GM12878 (cell line): ENCODE data around the gene GFI1. TPM values are rescaled to one million over a fixed set of nuclear protein-coding genes. Genes with fewer than 3 reads are reported as not detected.

Experiments used
- ATAC-seq: fragments of 200-7000 bp; cut with Tn5 transposase; 3 replicates; pipeline ENCODE4 v1.9.1; 2020; ENCODE audit warnings: mild to moderate bottlenecking, moderate library complexity
- BruUV-seq: library from RNA; stranded (reverse); fragments of 400-500 nt; replicated peaks from 2 replicates; lab custom pipeline; 2021; lab: Mats Ljungman, UMichigan
- CTCF ChIA-PET: fragments of 300-600 bp; sonication (Branson Sonifier 250); formaldehyde crosslinking; extraction: SDS; loops from one replicate; lab custom pipeline; 2021; ENCODE audit warnings: inconsistent platforms; lab: Yijun Ruan, JAX
- POLR2A ChIA-PET: fragments of 350-600 bp; formaldehyde crosslinking; extraction: SDS; loops from one replicate; lab custom pipeline; 2021; ENCODE audit warnings: inconsistent platforms; lab: Charles Lee
- RAD21 ChIA-PET: fragments of 300-600 bp; sonication (Branson Sonifier 250); formaldehyde crosslinking; loops from one replicate; lab custom pipeline; 2023; ENCODE audit warnings: antibody characterized with exemption; ENCODE audit not compliant: unreplicated experiment; lab: Charles Lee
- SMC1A ChIA-PET: fragments of 300-600 bp; sonication (Branson Sonifier 250); formaldehyde crosslinking; loops from one replicate; lab custom pipeline; 2023; ENCODE audit not compliant: unreplicated experiment, uncharacterized antibody; lab: Charles Lee
- DNase-seq: peaks from one replicate; pipeline ENCODE4 v3.0.0-alpha.2; 2011; ENCODE audit warnings: low read depth, low spot score
- FAIRE-seq: peaks from 3 replicates; lab custom pipeline; 2011; peaks lifted over from hg19 to GRCh38; lab: Jason Lieb, UNC
- H2AFZ ChIP-seq: 2 replicates; pipeline ENCODE4 v1.6.0; 2011; ENCODE audit warnings: low read depth, low read length, control low read depth; ENCODE audit not compliant: control insufficient read depth
- H3K27ac ChIP-seq: 2 replicates; pipeline ENCODE4 v1.5.1; 2011; ENCODE audit warnings: control low read depth; ENCODE audit not compliant: control insufficient read depth, insufficient read depth
- H3K27me3 ChIP-seq, 2 experiments: replicated peaks in 1 of 2; 2 replicates each; pipeline versions ENCODE4 v1.6.0 to v1.6.1; 2011; ENCODE audit warnings: low read length in 1 of 2; ENCODE audit not compliant: control insufficient read depth in 2 of 2, insufficient read depth in 2 of 2
- H3K36me3 ChIP-seq, 2 experiments: 2 replicates each; pipeline ENCODE4 v1.5.1; 2011; ENCODE audit warnings: low read length in 1 of 2; ENCODE audit not compliant: control insufficient read depth in 2 of 2, insufficient read depth in 2 of 2
- H3K4me1 ChIP-seq: 2 replicates; pipeline ENCODE4 v1.6.1; 2011; ENCODE audit warnings: mild to moderate bottlenecking, low read length, moderate library complexity, mixed read lengths; ENCODE audit not compliant: control insufficient read depth, insufficient read depth
- H3K4me2 ChIP-seq: 2 replicates; pipeline ENCODE4 v1.6.0; 2011; ENCODE audit warnings: control low read depth; ENCODE audit not compliant: control insufficient read depth, insufficient read depth
- H3K4me3 ChIP-seq: fragments of 200-600 bp; sonication (generic); 2 replicates; pipeline ENCODE4 v1.5.1; 2016
- H3K79me2 ChIP-seq: 2 replicates; pipeline ENCODE4 v1.6.0; 2011; ENCODE audit warnings: low read length; ENCODE audit not compliant: control insufficient read depth, insufficient read depth
- H3K9ac ChIP-seq: 2 replicates; pipeline ENCODE4 v1.8.0; 2011; ENCODE audit warnings: low read length, control low read depth, mixed read lengths; ENCODE audit not compliant: control insufficient read depth, insufficient read depth
- H3K9me3 ChIP-seq: replicated peaks from 3 replicates; pipeline ENCODE4 v1.5.1; 2011; ENCODE audit warnings: mild to moderate bottlenecking, low read length; ENCODE audit not compliant: control insufficient read depth, insufficient read depth
- H4K20me1 ChIP-seq: 2 replicates; pipeline ENCODE4 v1.6.0; 2011; ENCODE audit not compliant: control insufficient read depth, insufficient read depth
- BMI1 ChIP-seq: fragments of 450-650 bp; IDR thresholded peaks from 2 replicates; pipeline ENCODE4 v1.6.1; 2016; ENCODE audit warnings: mild to moderate bottlenecking, moderate library complexity, borderline replicate concordance
- CBFB ChIP-seq: IDR thresholded peaks from 2 replicates; pipeline ENCODE4 v1.6.1; 2016; ENCODE audit warnings: antibody characterized with exemption, low read depth
- EED ChIP-seq: sonication (generic); IDR thresholded peaks from 2 replicates; pipeline ENCODE4 v1.6.1; 2016; ENCODE audit warnings: antibody characterized with exemption, low read depth
- GABPA ChIP-seq: IDR thresholded peaks from 2 replicates; pipeline ENCODE4 v1.6.1; 2014; ENCODE audit warnings: antibody characterized with exemption, low read depth, mild to moderate bottlenecking, inconsistent platforms
- MTA2 ChIP-seq: fragments of 450-650 bp; IDR thresholded peaks from 2 replicates; pipeline ENCODE4 v1.6.1; 2016; ENCODE audit warnings: low read depth, mild to moderate bottlenecking, moderate library complexity
- PML ChIP-seq: IDR thresholded peaks from 2 replicates; pipeline ENCODE4 v1.6.1; 2012; ENCODE audit warnings: low read length, inconsistent platforms
- SP1 ChIP-seq: IDR thresholded peaks from one replicate; pipeline ENCODE4 v1.6.1; 2011; ENCODE audit warnings: low read depth, low read length
- WGBS: methylation state at CpG from one replicate; pipeline ENCODE4 v1.1.6; 2016; ENCODE audit warnings: low lambda C conversion rate; ENCODE audit not compliant: insufficient replicate concordance, insufficient coverage; ENCODE audit errors: missing lambda C conversion rate; 5-methylcytosine and 5-hydroxymethylcytosine counted together
- in situ Hi-C: fragments of 300-500 bp; cut with MboI; formaldehyde crosslinking; loops from 9 replicates; pipeline ENCODE4 v1.14.3; 2018; ENCODE audit warnings: mixed read lengths
- intact Hi-C: fragments of 100-400 bp; cut with micrococcal nuclease; formaldehyde crosslinking; loops from one replicate; pipeline ENCODE4 v1.14.2; 2022; ENCODE audit not compliant: unreplicated experiment
- polyA plus RNA-seq, 11 experiments: library from polyadenylated mRNA; depleted of rRNA in 4 of 11; unstranded in 6 of 11; stranded (reverse) in 5 of 11; fragments of >200 nt; fragmentation: Nextera tagmentation in 4 of 11; fragmentation: Illumina TruSeq in 1 of 11; extraction: Ambion mirVana in 4 of 11; extraction: Trizol in 1 of 11; gene quantifications; 1 replicate in 1 of 11; 2 replicates in 10 of 11; pipeline versions ENCODE4 v1.2.1 to v1.2.3, GENCODE V29; 2011 to 2016; ENCODE audit warnings: inconsistent platforms in 2 of 11, missing spikeins in 2 of 11, low read depth in 1 of 11
- total RNA-seq, 4 experiments: library from RNA; depleted of rRNA in 3 of 4; stranded (reverse); fragments of >200 nt in 3 of 4; fragmentation: Illumina TruSeq in 1 of 4; extraction: Trizol in 1 of 4; gene quantifications; 2 replicates each; pipeline versions ENCODE4 v1.2.1 to v1.2.3, GENCODE V29; 2013 to 2021
- TF ChIP-seq, protein P1 (sequence below): IDR thresholded peaks from 2 replicates; pipeline ENCODE4 v1.6.1; 2012; ENCODE audit warnings: improper control_type of control experiment, low read depth, low read length; ENCODE audit not compliant: insufficient replicate concordance
- TF ChIP-seq, protein P2 (sequence below): fragments of 450-650 bp; IDR thresholded peaks from 2 replicates; pipeline ENCODE4 v1.6.1; 2017; ENCODE audit warnings: borderline replicate concordance
- TF ChIP-seq, protein P3 (sequence below): IDR thresholded peaks from 2 replicates; pipeline ENCODE4 v1.6.1; 2011; ENCODE audit warnings: borderline replicate concordance, low read depth, mild to moderate bottlenecking, moderate library complexity, low read length; ENCODE audit not compliant: insufficient read depth, poor library complexity, severe bottlenecking

Gene GFI1
- total and polyA plus RNA-seq, 10 of the 15 experiments (the other 5 are each of a cell fraction or from before 2014, with no cell fraction given), result 1.8 to 18.3 (median 7.4) TPM

- no TSS peak for BruUV-seq
- peak overlapping the region; percentile 52 for H3K4me2 ChIP-seq
- H3K36me3 ChIP-seq, result peaks cover 0 to 6% of the 10 kb centered on the region in 2 experiments; a peak in 2 of 4 replicates
- no peak overlapping the region for H3K27ac ChIP-seq
- intact Hi-C loops (no loop called here), in situ Hi-C loops (no loop called here)
- ChIA-PET SMC1A (interaction anchor here (0.6 to 2.9 kb wide), 16 partner anchors 9 to 163 kb away, joined by 3 to 41 read pairs (median 6); partner anchors contain the start of gene GFI1), RAD21 (interaction anchor here (0.6 to 5.1 kb wide), 14 partner anchors 8 to 177 kb away, joined by 3 to 69 read pairs (median 6); partner anchors contain the start of gene GFI1), POLR2A (interaction anchor here (0.9 to 2.4 kb wide), 8 partner anchors 8 to 130 kb away, joined by 3 to 21 read pairs (median 6); partner anchors contain the start of gene GFI1), CTCF (interaction anchor here (0.7 to 4.2 kb wide), 13 partner anchors 9 to 344 kb away, joined by 3 to 22 read pairs (median 6); partner anchors contain the start of gene GFI1)
- no peaks in the 10 kb centered on the region for H3K9me3 ChIP-seq
- ATAC-seq, result peak; percentile 81
- no peaks in the 10 kb centered on the region for H3K27me3 ChIP-seq
- H3K9ac ChIP-seq, result no peak overlapping the region
- no peak overlapping the region for H3K4me3 ChIP-seq
- peak overlapping the region; percentile 57 for H2AFZ ChIP-seq
- WGBS, result 19% methylated on average over 5 of the region's 5 CpGs
- no peaks in the 10 kb centered on the region for H4K20me1 ChIP-seq
- no peaks in the 10 kb centered on the region for H3K79me2 ChIP-seq
- FAIRE-seq, result peak; percentile 54
- no peak for DNase-seq
- H3K4me1 ChIP-seq, result peaks cover 31% of the 10 kb centered on the region
- TF ChIP-seq, protein P1, sequence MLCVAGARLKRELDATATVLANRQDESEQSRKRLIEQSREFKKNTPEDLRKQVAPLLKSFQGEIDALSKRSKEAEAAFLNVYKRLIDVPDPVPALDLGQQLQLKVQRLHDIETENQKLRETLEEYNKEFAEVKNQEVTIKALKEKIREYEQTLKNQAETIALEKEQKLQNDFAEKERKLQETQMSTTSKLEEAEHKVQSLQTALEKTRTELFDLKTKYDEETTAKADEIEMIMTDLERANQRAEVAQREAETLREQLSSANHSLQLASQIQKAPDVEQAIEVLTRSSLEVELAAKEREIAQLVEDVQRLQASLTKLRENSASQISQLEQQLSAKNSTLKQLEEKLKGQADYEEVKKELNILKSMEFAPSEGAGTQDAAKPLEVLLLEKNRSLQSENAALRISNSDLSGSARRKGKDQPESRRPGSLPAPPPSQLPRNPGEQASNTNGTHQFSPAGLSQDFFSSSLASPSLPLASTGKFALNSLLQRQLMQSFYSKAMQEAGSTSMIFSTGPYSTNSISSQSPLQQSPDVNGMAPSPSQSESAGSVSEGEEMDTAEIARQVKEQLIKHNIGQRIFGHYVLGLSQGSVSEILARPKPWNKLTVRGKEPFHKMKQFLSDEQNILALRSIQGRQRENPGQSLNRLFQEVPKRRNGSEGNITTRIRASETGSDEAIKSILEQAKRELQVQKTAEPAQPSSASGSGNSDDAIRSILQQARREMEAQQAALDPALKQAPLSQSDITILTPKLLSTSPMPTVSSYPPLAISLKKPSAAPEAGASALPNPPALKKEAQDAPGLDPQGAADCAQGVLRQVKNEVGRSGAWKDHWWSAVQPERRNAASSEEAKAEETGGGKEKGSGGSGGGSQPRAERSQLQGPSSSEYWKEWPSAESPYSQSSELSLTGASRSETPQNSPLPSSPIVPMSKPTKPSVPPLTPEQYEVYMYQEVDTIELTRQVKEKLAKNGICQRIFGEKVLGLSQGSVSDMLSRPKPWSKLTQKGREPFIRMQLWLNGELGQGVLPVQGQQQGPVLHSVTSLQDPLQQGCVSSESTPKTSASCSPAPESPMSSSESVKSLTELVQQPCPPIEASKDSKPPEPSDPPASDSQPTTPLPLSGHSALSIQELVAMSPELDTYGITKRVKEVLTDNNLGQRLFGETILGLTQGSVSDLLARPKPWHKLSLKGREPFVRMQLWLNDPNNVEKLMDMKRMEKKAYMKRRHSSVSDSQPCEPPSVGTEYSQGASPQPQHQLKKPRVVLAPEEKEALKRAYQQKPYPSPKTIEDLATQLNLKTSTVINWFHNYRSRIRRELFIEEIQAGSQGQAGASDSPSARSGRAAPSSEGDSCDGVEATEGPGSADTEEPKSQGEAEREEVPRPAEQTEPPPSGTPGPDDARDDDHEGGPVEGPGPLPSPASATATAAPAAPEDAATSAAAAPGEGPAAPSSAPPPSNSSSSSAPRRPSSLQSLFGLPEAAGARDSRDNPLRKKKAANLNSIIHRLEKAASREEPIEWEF, result no peak
- peak; percentile 62; the same call in 1 of the 2 replicates for TF ChIP-seq PML
- no peak for TF ChIP-seq BMI1
- TF ChIP-seq SP1, result no peak
- peak; percentile 74 for TF ChIP-seq EED
- TF ChIP-seq, protein P2, sequence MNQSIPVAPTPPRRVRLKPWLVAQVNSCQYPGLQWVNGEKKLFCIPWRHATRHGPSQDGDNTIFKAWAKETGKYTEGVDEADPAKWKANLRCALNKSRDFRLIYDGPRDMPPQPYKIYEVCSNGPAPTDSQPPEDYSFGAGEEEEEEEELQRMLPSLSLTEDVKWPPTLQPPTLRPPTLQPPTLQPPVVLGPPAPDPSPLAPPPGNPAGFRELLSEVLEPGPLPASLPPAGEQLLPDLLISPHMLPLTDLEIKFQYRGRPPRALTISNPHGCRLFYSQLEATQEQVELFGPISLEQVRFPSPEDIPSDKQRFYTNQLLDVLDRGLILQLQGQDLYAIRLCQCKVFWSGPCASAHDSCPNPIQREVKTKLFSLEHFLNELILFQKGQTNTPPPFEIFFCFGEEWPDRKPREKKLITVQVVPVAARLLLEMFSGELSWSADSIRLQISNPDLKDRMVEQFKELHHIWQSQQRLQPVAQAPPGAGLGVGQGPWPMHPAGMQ, result no peak
- TF ChIP-seq MTA2, result peak; percentile 41; the same call in 1 of the 2 replicates
- TF ChIP-seq CBFB, result no peak
- TF ChIP-seq, protein P3, sequence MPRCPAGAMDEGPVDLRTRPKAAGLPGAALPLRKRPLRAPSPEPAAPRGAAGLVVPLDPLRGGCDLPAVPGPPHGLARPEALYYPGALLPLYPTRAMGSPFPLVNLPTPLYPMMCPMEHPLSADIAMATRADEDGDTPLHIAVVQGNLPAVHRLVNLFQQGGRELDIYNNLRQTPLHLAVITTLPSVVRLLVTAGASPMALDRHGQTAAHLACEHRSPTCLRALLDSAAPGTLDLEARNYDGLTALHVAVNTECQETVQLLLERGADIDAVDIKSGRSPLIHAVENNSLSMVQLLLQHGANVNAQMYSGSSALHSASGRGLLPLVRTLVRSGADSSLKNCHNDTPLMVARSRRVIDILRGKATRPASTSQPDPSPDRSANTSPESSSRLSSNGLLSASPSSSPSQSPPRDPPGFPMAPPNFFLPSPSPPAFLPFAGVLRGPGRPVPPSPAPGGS, result no peak
- TF ChIP-seq GABPA, result no peak
These were observed 12.8 kb downstream of the GFI1 start for GRCh38 chr1:92473781-92474495.
